Renal cortex interstitium (tissue), 15 donors: ENCODE data around the gene FAM118A. TPM values are rescaled to one million over a fixed set of nuclear protein-coding genes. Genes with fewer than 3 reads are reported as not detected.
"Not testable (repeated sequence)": the region's sequence is repeated elsewhere in the genome, so short reads cannot be mapped to it uniquely, and the experiment has no call there.

Experiments used
- DNase-seq, 11 donors: peaks; one replicate each; pipeline ENCODE4 v3.0.0-alpha.2; 2013; ENCODE audit warnings: low read depth in 9 of 11, low spot score in 4 of 11; ENCODE audit errors: extremely low read depth in 1 of 11
- long read RNA-seq, 16 experiments: transcript quantifications; one replicate each; lab custom pipeline, GENCODE V29; 2026
- polyA plus RNA-seq, 3 donors: library from polyadenylated mRNA; unstranded; fragments of 120-200 nt; gene quantifications; one replicate each; pipeline ENCODE4 v1.2.1, GENCODE V29; 2013; ENCODE audit not compliant: insufficient read length in 3 of 3

The FAM118A gene
- 10 to 100 TPM; 19.2 to 84.7 (median 35.0) TPM for polyA plus RNA-seq
- long read RNA-seq, donor 1, result 0 reads
- long read RNA-seq, donor 2, partial matches to known transcripts, result 0 of 1 reads
- long read RNA-seq, donor 2, other reads (novel, unspliced or antisense), result 0 of 1 reads
- long read RNA-seq, donor 3, partial matches to known transcripts, result 0 of 6 reads
- long read RNA-seq, donor 3, other reads (novel, unspliced or antisense), result 0 of 6 reads
- long read RNA-seq, donor 4, result 0 reads
- long read RNA-seq, donor 5, partial matches to known transcripts, result 0 of 4 reads
- long read RNA-seq, donor 5, other reads (novel, unspliced or antisense), result 0 of 4 reads
- long read RNA-seq, donor 6, partial matches to known transcripts, result 0 of 5 reads
- long read RNA-seq, donor 6, other reads (novel, unspliced or antisense), result 0 of 5 reads
- long read RNA-seq, donor 7, partial matches to known transcripts, result 0 of 4 reads
- long read RNA-seq, donor 7, other reads (novel, unspliced or antisense), result 0 of 4 reads
- long read RNA-seq, donor 8, partial matches to known transcripts, result 0 of 6 reads
- long read RNA-seq, donor 8, other reads (novel, unspliced or antisense), result 0 of 6 reads
- long read RNA-seq, donor 9, partial matches to known transcripts, result 5 of 5 reads
- long read RNA-seq, donor 9, other reads (novel, unspliced or antisense), result 0 of 5 reads
- long read RNA-seq, donor 10, partial matches to known transcripts, result 0 of 5 reads
- long read RNA-seq, donor 10, other reads (novel, unspliced or antisense), result 0 of 5 reads
- long read RNA-seq, donor 11, partial matches to known transcripts, result 0 of 5 reads
- long read RNA-seq, donor 11, other reads (novel, unspliced or antisense), result 0 of 5 reads
- long read RNA-seq, donor 12, partial matches to known transcripts, result 0 of 6 reads
- long read RNA-seq, donor 12, other reads (novel, unspliced or antisense), result 0 of 6 reads
- long read RNA-seq, donor 13, partial matches to known transcripts, result 0 of 4 reads
- long read RNA-seq, donor 13, other reads (novel, unspliced or antisense), result 0 of 4 reads
- long read RNA-seq, donor 14, result 0 reads
- long read RNA-seq, donor 15, partial matches to known transcripts, result 0 of 5 reads
- long read RNA-seq, donor 15, other reads (novel, unspliced or antisense), result 0 of 5 reads
- long read RNA-seq, donor 16, partial matches to known transcripts, result 14 of 22 reads
- long read RNA-seq, donor 16, other reads (novel, unspliced or antisense), result 0 of 22 reads

- peak; percentile 74 to 97 (median 87) for DNase-seq
Measured at GRCh38 chr22:45309422-45310227, at the start of gene FAM118A. TSS of gene FAM118A (plus strand) at chr22:45309934. CDS start at chr22:45322380, 12,446 bp downstream.

GRCh38 chr22:45260395-45260759, 49.4 kb upstream of the FAM118A start:
- DNase-seq, result not testable (repeated sequence)

GRCh38 chr22:45261407-45262088, 48.2 kb upstream of the FAM118A start:
- DNase-seq, result no peak

DNA sequence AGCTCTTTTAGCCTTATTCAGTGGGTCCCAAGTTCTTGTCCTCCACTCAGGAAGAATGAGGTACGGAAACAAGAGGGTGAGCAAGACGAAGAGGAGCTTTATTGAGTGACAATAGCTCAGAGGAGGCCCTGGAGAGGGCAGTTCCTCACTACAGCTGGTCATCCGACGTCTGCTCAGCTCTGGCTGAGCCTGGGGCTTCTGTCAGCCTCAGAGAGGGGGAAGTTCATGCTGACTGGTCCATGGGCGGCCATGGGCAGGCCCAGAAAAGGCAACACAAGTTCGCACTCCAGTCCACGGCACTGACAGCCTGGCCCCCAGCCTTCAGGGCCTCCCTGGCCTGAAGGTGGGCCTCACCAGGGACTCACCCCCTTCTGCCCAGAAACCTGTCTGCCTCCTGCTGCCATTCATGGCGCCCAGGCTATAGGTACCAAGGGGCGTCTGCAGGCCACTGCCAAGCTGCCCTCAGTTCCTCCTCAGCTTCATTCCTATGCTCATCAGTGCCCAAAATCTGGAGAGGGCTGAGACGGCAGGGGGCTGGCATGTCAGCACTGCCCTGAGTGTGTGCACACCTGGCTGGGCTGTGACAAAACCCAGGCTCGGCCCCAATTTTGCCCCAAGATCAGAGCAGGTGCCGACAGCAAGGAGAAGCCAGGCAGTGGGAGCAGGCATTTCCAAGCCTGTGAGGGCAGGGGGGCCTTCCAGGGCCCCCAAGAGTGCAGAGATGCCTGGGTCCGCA, 47.4 kb upstream of the FAM118A start:
- no peak for DNase-seq

DNA sequence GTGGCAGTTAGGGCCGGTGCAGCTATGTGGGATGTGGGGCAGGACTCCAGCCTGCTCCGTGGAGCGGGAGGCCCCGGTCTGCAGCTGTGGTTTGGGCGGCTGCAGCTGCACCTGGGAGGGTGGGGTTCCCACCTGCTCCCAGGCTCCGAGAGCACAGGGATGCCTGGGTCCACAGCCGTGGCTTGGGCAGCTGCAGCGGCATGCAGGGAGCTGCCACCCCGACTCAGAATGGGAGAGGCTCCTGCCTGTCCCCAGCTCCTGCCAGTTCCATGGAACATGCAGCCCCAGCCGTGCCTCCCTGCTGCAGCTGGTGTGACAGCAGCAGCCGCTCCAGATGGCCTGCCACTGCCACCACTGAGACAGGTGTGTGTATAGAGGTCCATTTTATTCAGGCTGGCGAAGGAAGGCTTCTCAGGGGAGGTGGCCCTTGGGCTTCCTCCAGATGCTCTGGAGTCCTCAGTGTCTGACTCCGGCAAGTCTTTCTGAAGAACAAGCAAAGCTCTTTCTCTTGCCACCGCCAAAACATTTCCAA, 46.7 kb upstream of the FAM118A start:
- DNase-seq, result no peak

- DNase-seq, result no peak
Measured at GRCh38 chr22:45263463-45264269, 46.1 kb upstream of the FAM118A start.

- no peak for DNase-seq
Measured at GRCh38 chr22:45265535-45265934, 44.2 kb upstream of the FAM118A start.

- DNase-seq, result peak in 1 of 11 donors; percentile 46
Measured at GRCh38 chr22:45268167-45268957, 41.4 kb upstream of the FAM118A start.

DNA sequence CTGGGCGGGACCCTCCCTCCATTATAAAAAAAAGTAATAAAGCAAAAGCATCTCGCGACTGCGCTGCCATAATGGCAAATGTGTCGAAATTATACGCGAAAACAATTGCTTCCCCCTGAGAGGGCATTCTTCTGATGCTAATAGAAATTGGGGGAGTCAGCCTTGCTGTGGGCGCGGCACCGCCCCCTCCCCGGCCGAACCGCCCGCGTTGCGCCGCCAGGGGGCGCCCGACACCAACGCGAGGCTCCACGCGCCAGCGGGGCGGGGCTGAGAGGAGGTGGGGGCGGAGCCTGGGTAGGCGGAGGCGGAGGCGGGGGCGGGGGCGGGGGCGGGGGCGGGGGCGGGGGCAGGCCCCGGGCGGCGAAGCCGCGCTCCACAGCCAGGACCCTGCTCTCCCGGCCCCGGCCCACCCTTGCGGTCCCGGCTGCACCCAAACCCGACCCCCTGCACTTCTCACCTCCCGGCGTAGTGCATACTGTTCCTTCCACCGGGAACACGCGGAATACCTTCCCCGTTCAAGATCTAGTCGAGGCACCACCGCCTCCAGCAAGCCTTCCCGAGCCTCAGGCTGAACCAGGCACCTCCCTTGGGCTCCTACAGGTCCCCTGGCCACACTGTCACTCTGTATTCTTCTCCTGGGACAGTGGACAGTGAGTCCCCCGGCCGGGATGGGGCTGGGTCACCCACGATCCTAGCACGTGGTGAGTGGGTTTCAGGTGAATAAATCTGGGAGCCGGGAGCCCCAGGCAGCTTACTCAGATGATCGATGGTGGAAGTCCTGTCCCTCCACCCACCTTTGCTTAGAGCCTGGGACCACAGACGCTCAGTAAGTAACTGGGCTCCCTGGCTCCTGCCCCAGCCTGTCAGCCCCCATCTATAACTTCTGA, 40.5 kb upstream of the FAM118A start:
- peak in 6 of 11 donors; percentile 40 to 85 (median 78) for DNase-seq

DNA sequence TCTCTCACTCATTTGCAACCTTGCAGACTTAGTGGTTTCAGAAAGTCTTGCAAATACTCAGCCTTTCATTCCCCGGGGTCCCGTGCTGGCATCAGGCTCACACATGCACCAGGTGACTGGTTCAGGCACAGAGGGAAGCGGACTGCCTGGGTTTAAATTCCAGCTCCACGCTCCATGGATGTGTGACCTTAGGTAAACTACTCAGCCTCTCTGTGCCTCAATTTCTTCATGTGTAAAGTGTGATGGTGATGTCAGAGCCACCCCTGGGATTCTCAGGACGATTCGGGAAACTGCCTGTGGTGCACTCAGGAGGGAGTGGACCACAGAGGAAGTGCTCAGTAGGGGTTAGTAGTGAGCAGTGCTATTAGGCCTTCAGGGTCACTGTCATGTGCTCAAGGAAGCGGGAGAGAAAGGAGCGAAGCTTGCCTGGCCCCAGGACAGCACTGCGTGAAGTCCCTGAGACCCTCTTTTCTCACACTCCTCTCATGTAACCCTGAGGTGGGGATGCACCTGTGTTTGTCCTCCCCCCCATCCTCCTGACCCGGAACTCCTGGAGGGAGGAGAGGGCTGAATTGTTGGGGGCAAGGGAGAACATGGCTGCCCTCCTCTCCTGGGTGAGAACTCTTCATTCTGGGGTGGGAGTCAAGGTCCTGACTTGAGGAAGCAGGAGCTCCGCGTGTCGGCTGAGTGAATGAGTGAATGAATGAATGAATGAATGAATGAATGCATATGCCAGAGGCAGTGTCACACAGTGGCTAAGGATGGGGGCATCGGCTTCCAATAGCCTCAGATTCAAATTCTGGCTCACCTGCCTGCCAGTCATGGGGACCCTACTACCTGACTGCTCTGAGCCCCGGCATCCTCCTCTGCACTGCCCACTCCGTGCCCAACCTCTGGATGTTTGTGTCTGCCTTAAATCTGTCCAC, 39.4 kb upstream of the FAM118A start:
- DNase-seq, result no peak

- DNase-seq, result peak in 4 of 11 donors; percentile 61 to 70 (median 64)
Measured at GRCh38 chr22:45271667-45272201, 38.0 kb upstream of the FAM118A start.

DNA sequence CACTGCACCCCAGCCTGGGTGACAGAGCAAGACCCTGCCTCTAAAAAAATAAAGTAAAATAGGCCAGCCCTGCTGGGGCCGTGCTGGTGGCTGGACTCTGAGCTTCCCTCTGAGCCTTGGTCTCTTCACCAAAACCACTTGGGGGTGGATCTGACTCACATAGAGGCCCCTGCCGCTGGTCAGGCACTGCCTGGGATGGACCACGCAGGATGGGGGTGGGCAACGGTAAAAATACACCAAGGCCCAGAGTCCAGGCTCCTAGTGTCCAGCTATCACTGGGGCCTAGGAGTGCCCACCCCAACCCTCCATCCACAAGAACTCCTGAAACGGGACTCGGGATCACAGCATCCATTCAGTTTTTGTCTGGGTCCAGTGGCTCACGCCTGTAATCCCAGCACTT, 37.2 kb upstream of the FAM118A start:
- no peak for DNase-seq

DNA sequence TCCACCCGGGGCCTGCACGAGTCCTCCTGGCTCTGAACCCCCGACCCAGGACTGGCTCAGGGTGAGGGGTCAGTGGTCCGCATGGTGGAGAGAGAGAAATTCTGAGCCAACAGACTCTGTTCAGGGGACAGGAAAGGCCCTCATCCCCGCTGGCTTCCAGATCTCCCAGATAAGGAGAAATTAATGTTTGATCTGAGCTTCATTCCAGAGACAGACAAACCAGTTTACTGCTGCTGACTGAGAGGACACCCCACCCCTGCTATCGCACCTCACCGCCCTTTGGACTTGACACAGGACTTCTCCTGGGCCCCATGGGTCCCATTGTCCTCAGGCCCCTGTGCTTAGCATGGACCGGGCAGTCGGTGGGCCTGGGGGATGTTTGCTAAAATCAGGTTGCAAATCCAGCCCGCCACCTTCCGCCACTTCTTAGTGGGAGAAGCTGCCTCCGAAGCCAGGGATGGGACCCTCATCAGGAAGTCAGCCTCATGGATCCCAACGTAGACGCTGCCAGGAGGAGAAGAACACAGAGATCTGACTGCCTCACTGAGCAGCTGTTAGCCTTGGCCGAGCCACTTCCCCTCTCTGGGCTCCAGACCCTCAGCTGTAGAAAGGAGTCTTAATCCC, 36.2 kb upstream of the FAM118A start:
- DNase-seq, result no peak
